NCI-H748 (cell line): ENCODE data around the gene TCP11X2.
A peak's percentile ranks its signal among the peaks of the same experiment; 100 is the strongest.
"Not testable (repeated sequence)": the region's sequence is repeated elsewhere in the genome, so short reads cannot be mapped to it uniquely, and the experiment has no call there.

Experiments used
- DNase-seq: peaks from one replicate; lab custom pipeline; 2025; ENCODE audit not compliant: unreplicated experiment; lab: John Stamatoyannopoulos, UW

TCP11X2 gene

DNA sequence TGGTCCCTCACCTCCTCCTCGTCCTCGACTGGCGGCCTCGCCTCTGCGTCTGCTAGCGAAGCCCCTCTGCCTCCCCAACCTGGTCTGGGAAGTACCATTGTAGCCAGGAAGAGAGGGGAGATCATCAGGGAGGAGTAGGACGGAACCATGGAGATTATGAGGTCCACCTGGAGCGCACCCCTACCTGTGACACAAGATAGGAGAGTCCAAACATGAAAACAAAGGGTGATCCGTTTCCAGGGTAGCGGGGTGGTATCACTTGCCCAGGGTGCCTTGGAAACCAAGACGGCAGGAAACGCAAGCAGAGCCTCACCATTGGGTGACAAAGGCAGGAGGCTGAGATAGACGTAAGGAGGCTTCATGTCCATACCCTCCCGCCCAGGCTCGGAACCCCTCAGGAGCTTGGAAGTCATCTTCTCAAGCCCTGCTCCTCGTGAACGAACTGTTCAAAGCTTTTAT lies at the start of gene TCP11X2:
Gene TCP11X2, minus strand, starts transcription at position 51 of the 459 bp plus-strand sequence.
- not testable (repeated sequence) for DNase-seq

- peak; percentile 67 for DNase-seq
These were observed 45.7 kb upstream of the TCP11X2 start for GRCh38 chrX:102517326-102517725.

- DNase-seq = peak; percentile 88
These were observed 44.6 kb upstream of the TCP11X2 start, which contains the start of gene TMSB15A for GRCh38 chrX:102515975-102516941. TMSB15A (minus strand) TSS chrX:102516739.

DNA sequence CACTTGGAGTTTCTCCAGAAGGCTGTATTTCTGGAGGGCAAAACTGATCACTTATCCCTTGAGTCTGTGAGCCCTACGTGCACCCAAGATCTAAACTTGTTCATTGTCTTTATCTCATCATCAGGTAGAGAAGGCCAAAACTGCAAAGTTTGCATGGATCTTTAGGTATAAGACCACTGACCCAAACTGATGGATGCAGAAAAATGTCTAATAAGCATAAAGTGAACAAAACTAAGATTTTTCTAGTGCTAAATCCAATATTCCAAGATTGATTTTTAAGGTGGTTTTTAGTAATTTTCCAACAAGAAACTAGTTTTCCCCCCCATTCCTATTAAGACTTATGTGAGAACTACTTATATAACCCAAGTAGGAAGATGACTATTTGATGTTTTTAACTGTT lies 42.9 kb upstream of the TCP11X2 start:
- DNase-seq = no peak

DNA sequence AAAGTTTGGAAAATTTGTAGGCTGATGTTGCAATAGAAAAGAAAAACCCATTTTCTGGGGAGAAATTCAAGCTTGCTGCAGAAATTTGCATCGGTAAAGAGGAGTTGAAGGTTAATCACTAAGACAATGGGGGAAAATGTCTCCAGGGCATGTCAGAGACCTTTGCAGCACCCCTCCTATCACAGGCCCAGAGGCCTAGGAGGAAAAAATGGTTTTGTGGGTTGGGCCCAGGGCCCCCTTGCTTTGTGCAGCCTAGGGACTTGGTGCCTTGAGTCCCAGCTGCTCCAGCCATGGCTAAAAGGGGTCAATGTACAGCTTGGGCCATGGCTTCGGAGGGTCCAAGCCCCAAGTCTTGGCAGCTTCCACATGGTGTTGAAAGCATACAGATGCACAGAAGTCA lies 27.1 kb upstream of the TCP11X2 start:
- no peak for DNase-seq

DNA sequence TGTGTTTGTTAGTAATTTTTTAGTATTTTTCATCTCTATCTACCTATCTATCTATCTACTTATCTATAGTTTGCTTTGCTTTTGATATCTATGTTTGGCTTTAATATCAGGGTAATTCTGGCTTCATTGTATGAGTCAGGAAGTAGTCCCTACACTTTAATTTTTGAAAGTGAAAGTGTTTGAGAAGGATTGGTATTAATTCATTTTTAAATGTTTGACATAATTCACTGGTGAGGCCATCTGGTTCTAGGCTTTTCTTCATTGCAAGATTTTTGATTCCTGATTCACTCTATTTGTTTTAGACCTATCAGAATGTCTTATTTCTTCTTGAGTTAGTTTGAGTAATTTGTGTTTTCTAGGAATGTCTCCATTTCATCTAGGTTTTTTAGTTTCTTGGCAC lies 20.2 kb upstream of the TCP11X2 start:
- no peak for DNase-seq

GRCh38 chrX:102478765-102479164 lies 7.2 kb upstream of the TCP11X2 start:
- not testable (repeated sequence) for DNase-seq

DNA sequence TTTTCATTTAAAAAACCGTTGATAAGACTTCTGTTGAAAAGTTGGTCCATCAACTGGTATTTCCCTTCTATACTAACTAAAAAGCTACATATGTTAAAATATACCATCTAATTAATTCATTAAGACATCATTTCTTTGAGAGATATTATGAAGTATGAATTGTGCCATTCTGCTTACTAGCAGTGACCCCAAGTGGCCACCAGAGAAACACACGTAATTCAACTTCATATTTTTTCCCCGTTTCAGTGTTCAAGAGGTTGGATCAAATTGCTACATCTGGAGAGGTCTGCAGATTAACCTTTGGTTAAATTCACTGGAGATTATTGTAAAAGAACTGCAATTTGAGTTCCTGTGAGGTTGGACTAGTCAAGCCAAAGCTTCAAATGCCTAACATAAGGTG lies 1.4 kb downstream of the TCP11X2 start:
- not testable (repeated sequence) for DNase-seq

DNA sequence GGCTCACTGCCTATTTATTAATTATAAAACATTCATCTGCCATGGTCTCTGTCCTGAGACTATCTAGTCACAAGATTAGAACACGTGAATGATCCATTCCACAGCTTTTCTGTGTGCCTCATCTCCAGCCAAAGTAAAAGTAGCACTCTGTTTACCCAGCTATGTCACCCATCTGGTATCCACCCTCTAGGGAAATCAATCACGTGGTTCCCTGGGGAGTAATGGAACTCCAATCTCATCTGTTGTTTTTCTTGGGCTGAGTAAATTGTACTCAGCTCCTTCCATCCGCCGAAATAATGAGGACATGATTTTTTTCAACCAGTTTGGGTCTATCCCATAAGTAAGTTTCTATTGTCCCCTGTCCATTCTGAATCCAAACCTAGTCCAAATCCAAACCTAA lies 13.0 kb downstream of the TCP11X2 start:
- not testable (repeated sequence) for DNase-seq

- DNase-seq = not testable (repeated sequence)
These were observed 31.7 kb downstream of the TCP11X2 start, which contains the start of gene NXF2B for GRCh38 chrX:102439908-102440307. NXF2B (minus strand) TSS chrX:102440008; CDS start chrX:102380036, 59,972 bp downstream.

DNA sequence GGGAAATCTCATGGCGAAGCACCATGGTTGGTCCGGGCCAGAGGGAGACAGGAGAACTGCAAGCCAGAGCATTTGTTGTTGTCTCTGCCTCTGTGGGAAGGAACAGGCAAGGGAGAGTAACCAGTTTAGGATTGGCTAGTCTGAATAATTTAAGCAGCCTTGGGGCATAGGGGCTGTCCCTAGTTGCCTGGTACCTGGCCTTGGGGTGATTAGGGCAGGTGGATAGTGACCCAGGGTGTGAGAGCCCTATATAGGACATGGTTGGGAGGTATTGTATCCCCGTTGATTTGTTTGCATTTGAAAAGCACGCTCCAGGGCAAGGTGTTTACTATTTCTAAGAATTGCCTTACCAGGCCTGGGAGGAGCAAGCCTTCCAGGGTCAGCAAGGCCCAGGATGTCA lies 57.1 kb downstream of the TCP11X2 start:
- not testable (repeated sequence) for DNase-seq
